ENCODE results near the gene PEMT. TPM values are rescaled to one million over a fixed set of nuclear protein-coding genes. Genes with fewer than 3 reads are reported as not detected.

Gene PEMT
- total RNA-seq, 1 experiment from 2014 or later, result 18.9 TPM

DNA sequence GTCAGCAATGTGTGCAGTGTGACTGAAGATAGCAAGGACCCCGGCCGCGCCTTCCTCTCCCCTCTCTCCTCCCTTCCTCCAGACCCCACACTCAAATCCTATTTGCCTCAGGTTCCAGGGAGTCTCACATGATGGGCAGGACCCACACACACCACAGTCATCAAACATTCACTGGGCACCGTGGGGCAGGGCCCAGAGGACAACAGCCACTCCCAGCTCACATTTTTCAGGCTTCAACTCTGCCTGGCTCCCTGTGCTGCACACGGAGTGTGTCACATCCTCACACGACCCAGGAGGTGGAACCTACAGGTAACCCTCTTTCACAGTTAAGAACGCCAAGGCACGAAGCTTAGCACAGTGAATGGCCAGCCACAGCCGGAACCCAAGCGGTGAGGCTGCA is 30.5 kb downstream of the PEMT start:
- in situ Hi-C loops (cut with HindIII; ENCODE audit: low pct_unique_long_range_greater_than_20kb, low sequenced_read_pairs), result no loop called here
- no peak for DNase-seq (ENCODE audit: low read depth)

- in situ Hi-C loops (cut with HindIII; ENCODE audit: low pct_unique_long_range_greater_than_20kb, low sequenced_read_pairs), result no loop called here
Observed at GRCh38 chr17:17560167-17560566, 31.3 kb downstream of the PEMT start.

DNA sequence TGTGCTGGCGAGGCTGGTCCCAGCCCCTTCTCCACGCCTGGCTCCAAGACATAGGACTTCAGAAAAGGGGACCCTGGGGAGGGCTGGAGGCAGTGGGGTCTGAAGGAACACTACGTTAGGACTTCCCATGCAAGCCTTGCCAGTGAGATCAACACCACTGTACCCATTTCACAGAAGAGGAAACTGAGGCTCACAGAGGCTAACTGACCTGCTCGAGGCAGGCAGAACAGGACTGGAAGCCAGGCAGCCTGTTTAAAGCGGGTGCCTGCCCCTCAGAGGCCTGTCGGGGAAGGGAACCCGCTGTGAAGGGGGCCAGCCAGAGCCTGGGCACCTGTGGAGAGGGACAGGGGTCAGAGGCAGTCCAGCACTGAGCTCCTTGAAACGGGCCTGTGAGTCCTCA is 32.3 kb downstream of the PEMT start:
- in situ Hi-C loops (cut with HindIII; ENCODE audit: low pct_unique_long_range_greater_than_20kb, low sequenced_read_pairs), result no loop called here
- no peak for DNase-seq (ENCODE audit: low read depth)

More at GRCh38 chr17:17560167-17560566, 31.3 kb downstream of the PEMT start:
- no peak for DNase-seq (ENCODE audit: low read depth)

DNA sequence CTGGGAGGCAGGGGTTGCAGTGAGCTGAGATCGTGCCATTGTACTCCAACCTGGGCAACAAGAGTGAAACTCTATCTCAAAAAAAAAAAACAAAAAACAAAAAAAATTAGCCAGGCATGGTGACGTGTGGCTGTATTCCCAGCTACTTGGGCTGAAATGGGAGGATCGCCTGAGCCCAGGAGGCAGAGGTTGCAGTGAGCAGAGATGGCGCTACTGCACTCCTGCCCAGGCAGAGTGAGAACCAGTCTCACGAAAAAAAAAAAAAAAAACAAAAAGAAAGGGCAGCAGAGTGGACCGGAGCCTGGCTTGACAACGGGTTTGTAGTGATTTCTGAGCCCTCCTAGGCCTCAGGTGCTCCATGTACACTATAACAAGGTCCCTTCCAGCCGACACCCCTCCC is 33.1 kb downstream of the PEMT start:
- in situ Hi-C loops (cut with HindIII; ENCODE audit: low pct_unique_long_range_greater_than_20kb, low sequenced_read_pairs), result no loop called here
- no peak for DNase-seq (ENCODE audit: low read depth)

DNA sequence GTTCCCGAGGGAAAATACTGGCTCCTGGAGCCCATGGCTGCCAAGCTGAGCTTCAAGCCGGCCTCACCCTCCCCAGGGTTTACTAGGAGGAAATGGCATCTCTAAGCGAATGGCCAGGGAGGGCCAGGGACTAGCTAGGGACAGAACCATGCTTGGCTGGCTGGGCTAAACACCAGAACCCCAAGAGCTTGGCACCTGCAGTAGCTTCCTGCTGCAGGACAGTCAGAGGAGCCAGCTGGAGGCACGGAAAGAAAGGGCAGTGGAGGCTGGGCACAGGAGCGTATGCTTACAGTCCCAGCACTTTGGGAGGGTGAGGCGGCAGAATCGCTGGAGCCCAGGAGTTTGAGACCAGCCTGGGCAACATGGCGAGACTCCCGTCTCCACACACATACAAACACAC is 33.7 kb downstream of the PEMT start:
- no peak for DNase-seq (ENCODE audit: low read depth)
- in situ Hi-C loops (cut with HindIII; ENCODE audit: low pct_unique_long_range_greater_than_20kb, low sequenced_read_pairs), result no loop called here

DNA sequence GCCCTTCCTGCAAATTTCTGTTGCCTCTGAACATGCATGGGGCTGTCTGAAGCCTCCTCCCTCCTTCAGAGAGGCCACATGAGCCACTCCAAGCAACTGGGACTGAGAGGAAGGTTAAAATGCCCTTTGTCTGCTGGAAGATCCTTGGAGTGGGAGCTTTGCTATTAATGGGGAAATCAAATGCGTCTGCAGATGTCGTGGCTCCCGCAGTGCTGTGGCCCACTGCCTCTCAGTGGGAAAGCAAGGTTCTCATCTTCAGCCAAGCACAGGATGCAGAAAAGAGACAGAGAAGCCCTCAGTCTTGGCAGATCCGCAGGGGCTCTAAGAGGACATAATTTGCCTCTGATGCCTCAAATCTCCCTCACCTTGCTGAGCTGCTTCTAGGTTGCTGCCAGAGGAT is 34.8 kb downstream of the PEMT start:
- in situ Hi-C loops (cut with HindIII; ENCODE audit: low pct_unique_long_range_greater_than_20kb, low sequenced_read_pairs), result no loop called here
- DNase-seq (ENCODE audit: low read depth), result no peak

DNA sequence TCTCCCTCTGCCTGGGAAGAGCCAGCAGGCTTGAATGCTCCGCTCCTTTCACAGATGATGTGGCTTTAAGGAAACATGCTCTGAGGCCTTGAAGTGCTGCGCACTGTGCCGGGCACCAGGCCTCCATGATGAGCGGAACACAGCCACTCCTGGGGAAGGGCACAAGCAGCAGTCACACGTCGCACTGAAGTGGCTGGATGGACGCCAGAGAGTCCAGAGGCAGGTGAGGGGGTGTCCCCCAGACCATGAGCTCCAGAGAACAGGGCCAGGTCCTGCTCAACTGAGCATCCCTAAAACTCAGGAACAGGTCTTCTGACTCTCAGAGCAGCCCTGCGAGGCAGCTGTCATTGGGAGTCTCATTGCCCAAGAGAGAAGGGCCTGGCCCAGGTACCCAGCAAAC is 35.6 kb downstream of the PEMT start:
- in situ Hi-C loops (cut with HindIII; ENCODE audit: low pct_unique_long_range_greater_than_20kb, low sequenced_read_pairs), result no loop called here
- DNase-seq (ENCODE audit: low read depth), result no peak

- in situ Hi-C loops (cut with HindIII; ENCODE audit: low pct_unique_long_range_greater_than_20kb, low sequenced_read_pairs), result no loop called here
Observed at GRCh38 chr17:17555151-17555550, 36.4 kb downstream of the PEMT start.

DNA sequence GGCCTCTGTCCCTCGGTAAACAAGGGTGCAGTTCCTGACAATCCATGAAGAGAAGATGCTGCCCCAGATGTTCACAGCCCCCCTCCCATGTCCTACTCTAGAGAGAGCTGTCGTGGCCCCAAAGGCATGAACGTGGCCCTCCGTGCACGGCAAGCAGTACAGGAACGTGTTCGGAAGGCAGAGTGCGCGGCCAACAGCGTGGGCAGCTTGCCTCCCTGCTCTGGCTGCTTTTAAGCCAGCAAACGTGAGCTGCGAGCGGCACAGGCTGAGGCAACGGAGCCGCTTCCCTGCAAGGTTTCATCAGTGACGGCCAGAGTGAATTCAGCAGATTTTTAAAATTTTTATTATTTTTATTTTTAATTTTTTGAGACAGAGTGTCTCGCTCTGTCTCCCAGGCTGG is 37.2 kb downstream of the PEMT start:
- in situ Hi-C loops (cut with HindIII; ENCODE audit: low pct_unique_long_range_greater_than_20kb, low sequenced_read_pairs), result no loop called here
- no peak for DNase-seq (ENCODE audit: low read depth)

More at GRCh38 chr17:17555151-17555550, 36.4 kb downstream of the PEMT start:
- DNase-seq (ENCODE audit: low read depth), result no peak

DNA sequence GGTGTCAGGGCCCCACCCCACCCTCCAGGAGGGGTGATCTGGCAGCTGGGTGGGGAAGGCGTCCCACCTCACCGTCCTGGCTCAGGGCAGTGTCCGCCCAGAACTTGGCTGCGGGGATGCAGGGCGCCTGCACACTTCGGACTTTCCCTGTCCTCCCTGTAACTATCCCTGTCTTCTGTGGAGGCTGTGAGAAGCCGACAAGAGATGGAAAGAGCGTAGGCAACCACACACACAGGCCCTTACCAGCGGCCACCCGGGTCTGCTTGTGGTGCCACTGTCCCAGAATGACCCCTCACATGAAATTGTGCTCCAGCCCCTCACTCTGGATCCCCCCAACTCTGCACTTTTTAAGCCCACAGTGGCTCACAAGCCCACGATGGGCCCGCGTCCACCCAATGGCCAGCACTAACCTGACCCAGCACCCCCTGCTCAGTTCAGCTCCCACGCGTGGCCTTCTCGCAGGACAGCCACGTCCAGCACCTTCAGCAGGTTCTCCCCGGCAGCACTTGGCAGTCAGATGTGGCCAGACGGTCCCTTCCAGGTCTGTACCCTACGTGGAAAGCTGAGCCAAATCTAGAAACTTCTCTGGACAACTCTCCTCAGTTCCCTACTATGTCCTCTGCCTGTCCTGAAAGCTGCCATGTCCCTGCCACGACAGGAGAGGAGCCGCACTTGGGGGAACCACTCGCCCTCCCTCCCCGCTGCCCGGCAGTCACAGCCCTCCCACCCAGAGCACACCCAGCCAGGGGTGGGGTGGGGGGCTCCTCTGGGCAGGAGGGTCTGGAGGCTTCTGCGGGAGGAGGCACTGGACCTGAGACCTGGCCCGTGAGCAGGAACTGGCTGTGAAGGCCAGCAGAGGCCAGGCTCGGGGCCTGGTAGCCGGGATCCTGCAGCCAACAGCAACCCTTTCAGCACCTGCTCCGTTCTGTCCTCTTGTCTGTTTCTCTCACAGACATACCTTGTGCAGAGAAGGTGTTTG is 38.0 kb downstream of the PEMT start:
- in situ Hi-C loops (cut with HindIII; ENCODE audit: low pct_unique_long_range_greater_than_20kb, low sequenced_read_pairs), result no loop called here
- no peak for DNase-seq (ENCODE audit: low read depth)

- no peak for DNase-seq (ENCODE audit: low read depth)
- in situ Hi-C loops (cut with HindIII; ENCODE audit: low pct_unique_long_range_greater_than_20kb, low sequenced_read_pairs), result no loop called here
Observed at GRCh38 chr17:17552351-17553216, 38.9 kb downstream of the PEMT start.

DNA sequence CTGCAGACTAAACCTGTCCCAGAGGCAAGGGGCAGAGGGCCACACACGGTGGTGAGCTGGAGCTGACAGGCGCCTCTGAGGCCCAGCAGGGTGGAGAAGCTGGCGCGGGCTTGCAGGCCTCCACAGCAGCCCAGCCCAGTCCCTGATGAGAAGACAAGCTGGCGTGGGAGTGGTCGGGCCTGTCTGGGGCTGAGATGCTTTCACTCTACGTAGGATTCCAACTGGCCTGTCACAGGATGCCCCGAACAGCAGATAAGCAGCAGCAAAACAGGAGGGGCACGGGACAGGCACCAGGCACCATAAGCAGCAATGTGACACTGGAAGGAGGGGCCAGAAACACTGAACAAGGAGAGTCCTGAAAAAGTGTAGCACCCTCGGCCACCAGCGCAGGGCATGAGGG is 40.1 kb downstream of the PEMT start:
- in situ Hi-C loops (cut with HindIII; ENCODE audit: low pct_unique_long_range_greater_than_20kb, low sequenced_read_pairs), result no loop called here
- DNase-seq (ENCODE audit: low read depth), result no peak

- no peak for DNase-seq (ENCODE audit: low read depth)
- in situ Hi-C loops (cut with HindIII; ENCODE audit: low pct_unique_long_range_greater_than_20kb, low sequenced_read_pairs), result no loop called here
Observed at GRCh38 chr17:17549732-17550366, 41.7 kb downstream of the PEMT start.

DNA sequence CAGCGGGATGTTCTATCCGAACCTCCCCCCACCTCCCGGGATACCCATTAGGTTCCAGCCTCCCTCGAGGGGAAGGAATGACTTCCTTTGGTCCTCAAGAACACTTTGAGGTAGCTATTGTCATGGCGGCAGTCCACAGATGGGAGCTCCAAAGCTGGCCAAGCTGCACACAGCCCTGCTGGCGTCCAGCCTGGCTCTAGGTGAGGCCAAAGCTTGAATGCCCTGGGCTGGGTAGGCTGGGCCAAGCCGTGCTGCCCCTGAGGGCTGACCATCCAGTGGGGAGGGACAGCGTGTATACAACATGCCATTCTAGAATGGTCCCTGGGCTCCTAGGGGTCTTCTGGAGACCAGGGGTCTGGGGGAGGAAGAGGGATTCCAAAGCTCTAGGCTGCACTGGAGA is 43.5 kb downstream of the PEMT start:
- in situ Hi-C loops (cut with HindIII; ENCODE audit: low pct_unique_long_range_greater_than_20kb, low sequenced_read_pairs), result no loop called here

GRCh38 chr17:17547210-17547764 is 44.2 kb downstream of the PEMT start:
- in situ Hi-C loops (cut with HindIII; ENCODE audit: low pct_unique_long_range_greater_than_20kb, low sequenced_read_pairs), result no loop called here
- no peak for DNase-seq (ENCODE audit: low read depth)

More for the DNA sequence above, 43.5 kb downstream of the PEMT start:
- DNase-seq (ENCODE audit: low read depth), result no peak

DNA sequence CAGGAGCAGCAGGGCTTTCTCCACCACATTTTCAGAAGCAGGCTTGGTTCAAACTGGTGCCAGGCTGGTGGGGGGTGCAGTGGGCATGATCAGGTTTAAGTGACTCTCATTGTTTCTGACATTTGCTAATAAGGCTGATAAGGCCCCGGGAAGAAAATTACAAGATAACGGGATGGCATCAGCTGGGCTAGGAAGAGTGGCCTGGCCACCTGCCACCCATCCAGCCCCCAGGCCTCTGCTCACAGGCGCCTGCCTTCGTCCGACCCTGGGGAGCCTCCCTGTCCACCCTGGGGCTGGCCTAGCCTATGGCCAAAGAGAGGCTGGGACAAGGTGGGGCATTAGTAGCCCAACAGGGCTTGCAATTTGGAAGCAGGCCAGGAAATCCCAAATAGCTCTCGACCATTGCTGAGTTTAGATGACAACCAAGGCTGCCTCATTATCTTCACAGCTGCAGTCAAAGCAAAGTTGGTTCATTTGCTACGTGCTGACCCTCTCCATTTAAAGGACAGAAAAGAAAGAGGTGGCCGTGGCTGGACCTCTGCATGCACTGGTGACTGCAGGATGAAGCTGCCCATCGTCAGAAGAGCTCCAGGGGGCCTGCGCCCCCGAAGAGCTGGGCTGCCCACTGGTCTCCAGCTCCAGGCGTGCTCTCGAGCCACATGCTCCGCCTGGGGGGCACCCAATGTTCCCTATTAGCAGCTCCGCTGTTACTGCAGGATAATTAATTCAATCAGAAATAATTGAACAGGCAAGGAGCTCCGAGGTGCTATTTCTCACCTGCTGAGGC is 44.9 kb downstream of the PEMT start:
- DNase-seq (ENCODE audit: low read depth), result no peak
- in situ Hi-C loops (cut with HindIII; ENCODE audit: low pct_unique_long_range_greater_than_20kb, low sequenced_read_pairs), result no loop called here

- in situ Hi-C loops (cut with HindIII; ENCODE audit: low pct_unique_long_range_greater_than_20kb, low sequenced_read_pairs), result no loop called here
- no peak for DNase-seq (ENCODE audit: low read depth)
Observed at GRCh38 chr17:17545984-17546383, 45.5 kb downstream of the PEMT start.
